NCI-H1694 (cell line): ENCODE measurements around the gene ELOVL5.
"Not testable (repeated sequence)": the region's sequence is repeated elsewhere in the genome, so short reads cannot be mapped to it uniquely, and the experiment has no call there.

Source experiments
- DNase-seq: peaks from one replicate; lab custom pipeline; 2025; lab: John Stamatoyannopoulos, UW

ELOVL5 gene

GRCh38 chr6:53328375-53328774 lies 20.4 kb downstream of the ELOVL5 start:
- DNase-seq = no peak

- no peak for DNase-seq
Observed at GRCh38 chr6:53327017-53327395, 21.7 kb downstream of the ELOVL5 start.

- DNase-seq = no peak
Observed at GRCh38 chr6:53326372-53327016, 22.3 kb downstream of the ELOVL5 start.

- DNase-seq = no peak
Observed at GRCh38 chr6:53325785-53326184, 23.0 kb downstream of the ELOVL5 start.

DNA sequence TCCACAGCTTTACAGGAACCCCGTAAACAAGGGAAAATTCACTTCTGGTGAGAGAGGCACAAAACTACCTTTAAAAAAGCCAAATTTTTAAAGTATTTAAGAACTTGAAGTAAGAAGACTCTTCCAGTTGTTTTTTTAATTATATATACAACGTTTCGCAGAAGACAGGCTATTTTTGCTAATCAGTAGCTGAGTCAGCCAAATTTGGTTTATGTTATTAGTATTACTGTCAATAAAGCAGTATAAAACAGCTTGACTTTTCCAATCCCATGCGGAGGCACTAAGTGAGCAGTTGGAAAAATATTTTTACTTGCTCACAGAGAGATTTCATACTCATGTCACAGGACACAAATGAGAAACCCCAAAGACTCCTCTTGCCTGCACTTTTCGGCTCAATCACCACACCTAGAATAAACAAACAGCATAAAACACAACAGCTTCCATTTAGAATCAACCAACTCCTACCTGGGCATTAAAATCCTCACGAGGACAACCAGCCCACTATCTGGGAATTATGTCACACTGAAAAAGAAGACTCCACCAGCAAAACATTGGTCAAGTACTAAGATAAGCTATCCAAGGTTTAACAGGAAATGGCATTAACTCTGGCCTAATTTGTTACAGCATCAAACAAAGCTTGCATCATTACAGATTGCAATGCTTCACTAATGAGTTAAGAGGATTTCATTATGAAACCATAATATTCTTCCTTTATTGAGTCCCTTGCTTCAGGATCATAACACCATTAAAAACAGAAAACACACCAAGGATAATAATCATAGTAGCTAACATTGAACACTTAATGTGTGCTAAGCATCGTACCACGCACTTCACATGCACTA lies 26.3 kb downstream of the ELOVL5 start:
- DNase-seq = no peak

GRCh38 chr6:53321701-53322100 lies 27.0 kb downstream of the ELOVL5 start:
- no peak for DNase-seq

DNA sequence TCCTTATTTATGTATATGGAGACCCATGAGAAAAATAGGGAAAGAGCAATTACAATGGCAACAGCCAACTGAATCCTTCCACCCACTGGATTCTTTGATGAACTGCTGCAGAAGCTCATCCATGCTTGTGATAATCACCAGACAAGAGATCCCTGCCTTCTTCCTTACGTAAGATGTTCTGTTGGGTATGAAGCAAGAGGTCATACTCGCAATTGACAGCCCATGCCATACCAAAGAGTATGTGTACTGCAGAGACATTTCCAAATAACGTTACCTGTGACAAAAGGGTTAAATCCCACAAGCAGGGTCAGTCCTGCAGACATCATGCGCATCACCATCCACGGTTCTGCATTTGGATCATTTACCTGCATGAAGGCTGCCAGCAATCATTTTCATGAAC lies 27.8 kb downstream of the ELOVL5 start:
- no peak for DNase-seq

GRCh38 chr6:53318429-53318828 lies 30.3 kb downstream of the ELOVL5 start:
- DNase-seq = no peak

DNA sequence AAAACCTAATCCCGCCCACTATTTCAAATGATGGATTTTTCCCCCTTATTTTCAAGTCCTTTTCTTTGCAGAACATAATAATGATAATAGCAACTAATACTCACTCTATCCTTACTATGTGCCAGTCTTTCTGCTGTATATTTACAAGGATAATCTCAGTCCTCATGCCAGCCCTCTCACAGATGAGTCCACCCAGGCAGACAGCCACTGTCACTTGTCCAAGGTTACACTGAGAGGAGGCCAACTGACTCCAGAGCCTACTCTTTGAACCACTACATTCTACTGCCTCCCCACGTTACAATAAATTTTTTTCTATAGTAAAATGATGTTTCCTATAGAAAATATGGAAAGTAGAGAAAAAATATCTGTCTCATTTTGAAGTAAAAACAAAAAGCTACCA lies 30.9 kb downstream of the ELOVL5 start:
- DNase-seq = no peak

DNA sequence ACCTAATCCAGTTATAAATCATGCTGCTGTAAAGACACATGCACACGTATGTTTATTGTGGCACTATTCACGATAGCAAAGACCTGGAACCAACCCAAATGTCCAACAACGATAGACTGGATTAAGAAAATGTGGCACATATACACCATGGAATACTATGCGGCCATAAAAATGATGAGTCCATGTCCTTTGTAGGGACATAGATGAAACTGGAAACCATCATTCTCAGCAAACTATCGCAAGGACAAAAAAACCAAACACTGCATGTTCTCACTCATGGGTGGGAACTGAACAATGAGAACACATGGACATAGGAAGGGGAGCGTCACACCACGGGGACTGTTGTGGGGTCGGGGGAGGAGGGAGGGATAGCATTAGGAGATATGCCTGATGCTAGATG lies 31.5 kb downstream of the ELOVL5 start:
- not testable (repeated sequence) for DNase-seq

GRCh38 chr6:53316142-53316541 lies 32.6 kb downstream of the ELOVL5 start:
- no peak for DNase-seq

GRCh38 chr6:53315086-53315724 lies 33.5 kb downstream of the ELOVL5 start:
- DNase-seq = no peak

- DNase-seq = no peak
Observed at GRCh38 chr6:53313784-53314400, 34.9 kb downstream of the ELOVL5 start.

DNA sequence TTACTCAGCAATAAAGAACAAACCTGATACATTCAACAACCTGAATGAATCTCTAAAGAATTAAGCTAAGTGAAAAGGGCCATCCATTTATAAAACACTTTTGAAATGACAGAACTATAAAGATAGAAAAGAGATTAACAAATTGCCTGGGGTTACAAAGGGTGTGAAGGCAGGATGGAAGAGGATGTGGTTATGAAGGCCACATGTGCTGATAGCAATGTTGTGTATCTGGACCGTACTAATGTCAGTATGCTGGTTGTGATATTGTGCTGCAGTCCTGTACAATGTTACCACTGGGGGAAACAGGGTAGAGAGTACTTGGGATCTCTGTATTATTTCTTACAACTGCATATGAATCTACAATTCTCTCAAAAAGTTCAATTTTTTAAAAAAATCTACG lies 36.4 kb downstream of the ELOVL5 start:
- no peak for DNase-seq

- DNase-seq = no peak
Observed at GRCh38 chr6:53311586-53311935, 37.2 kb downstream of the ELOVL5 start.

DNA sequence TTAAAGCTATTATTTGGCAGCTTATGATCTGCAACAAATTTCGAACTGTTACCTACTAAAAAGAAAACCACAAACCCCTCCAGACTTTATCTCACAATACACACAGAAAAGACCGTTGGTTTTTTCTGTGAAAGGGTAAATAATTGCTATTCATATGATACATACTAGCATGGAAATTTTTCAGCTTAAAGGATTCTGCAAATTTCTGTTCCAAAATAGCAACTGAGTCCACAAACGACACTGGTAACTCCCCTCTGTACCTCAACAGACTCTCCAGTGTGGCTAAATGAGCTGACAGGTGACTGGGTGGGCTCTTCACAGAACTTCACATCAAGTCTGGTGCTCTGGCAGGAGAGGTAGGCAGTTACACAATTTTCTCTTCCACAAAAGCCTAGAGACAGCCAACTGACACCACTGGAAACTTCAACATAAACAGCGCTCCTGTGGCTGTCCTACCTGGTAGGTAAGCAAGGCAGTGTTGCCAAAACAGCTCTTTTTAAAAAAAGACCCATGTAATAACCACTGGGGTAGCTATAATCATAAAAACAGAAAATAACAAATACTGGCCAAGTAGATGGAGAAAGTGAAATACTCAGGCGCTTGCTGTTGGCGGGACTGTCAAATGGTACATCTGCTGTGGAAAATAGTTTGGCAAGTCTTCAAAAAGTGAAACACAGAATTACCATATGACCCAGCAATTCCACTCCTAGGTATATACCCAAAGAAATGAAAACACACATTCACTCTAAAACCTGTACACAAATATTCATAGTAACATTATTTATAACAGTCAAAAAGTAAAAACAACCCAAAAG lies 37.8 kb downstream of the ELOVL5 start:
- no peak for DNase-seq

DNA sequence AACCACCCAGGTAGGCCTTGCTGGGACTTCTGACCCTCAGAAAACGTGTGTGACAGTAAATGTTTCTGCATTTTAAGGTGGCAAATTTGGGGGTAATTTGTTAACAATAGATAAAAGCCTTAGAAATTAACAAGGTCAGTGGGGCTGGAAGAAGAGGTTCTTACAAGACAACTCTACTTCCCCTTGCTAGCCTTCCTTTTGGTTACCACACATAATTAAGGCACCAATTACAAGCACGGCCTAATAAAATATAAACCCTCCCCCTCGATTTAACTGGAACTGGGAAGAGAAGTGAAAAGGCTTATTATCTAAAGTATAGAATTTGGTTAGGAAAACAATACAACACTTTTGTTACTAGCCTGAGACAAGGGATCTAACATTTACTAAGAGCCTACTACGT lies 38.8 kb downstream of the ELOVL5 start:
- DNase-seq = no peak

DNA sequence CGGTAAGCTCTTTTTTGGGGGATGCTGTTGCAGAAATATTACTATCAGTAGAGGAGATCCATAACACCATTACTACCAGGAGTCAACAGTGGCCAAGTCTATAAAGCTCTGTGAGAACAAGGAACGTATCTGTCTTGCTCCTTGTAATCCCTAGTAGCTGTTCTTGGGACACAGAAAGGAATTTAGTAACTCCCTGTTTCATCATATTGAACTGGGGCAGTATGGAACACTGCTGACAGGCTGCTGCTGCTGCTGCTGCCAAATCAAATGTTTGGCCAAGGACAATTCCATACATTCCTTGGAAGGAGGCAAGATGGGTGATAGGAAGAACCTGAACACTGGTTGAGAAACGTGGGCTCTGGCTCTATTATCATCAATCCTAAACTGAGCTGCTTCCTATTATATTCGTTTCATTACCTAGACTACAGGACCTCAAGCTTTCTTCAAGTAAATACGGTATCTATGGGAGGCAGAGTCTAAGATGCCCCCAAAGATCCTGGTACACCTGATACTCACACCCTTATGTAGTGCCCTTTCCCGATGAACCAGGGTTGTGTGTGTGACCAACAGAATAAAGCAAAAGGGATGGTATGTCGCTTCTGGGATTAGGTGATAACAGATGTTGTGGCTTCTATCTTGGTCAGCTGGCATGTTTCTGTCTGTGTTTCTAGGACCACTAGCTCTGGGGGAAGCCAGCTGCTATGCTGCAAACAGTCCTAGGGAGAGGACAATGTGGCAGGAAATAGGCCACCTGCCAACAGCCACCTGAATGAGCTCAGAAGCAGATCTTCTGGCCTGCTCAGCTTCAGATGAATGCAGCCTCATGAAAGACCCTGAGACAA lies 39.5 kb downstream of the ELOVL5 start:
- no peak for DNase-seq

- no peak for DNase-seq
Observed at GRCh38 chr6:53306819-53307347, 41.9 kb downstream of the ELOVL5 start.

DNA sequence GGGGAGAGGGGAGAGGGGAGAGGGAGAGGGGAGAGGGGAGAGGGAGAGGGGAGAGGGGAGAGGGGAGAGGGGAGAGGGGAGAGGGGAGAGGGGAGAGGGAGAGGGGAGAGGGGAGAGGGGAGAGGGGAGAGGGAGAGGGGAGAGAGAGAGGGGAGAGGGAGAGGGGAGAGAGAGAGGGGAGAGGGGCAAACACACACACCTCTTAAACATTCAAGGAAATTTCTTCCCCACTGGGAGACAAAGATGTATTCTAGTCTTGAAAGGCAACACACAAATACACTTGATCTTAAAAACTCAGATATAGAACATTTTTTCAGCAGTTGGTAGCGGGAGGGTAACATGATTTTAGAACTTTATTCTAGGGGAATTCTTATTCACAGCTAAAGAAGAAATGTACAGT lies 42.5 kb downstream of the ELOVL5 start:
- not testable (repeated sequence) for DNase-seq

- DNase-seq = not testable (repeated sequence)
Observed at GRCh38 chr6:53305506-53306005, 43.2 kb downstream of the ELOVL5 start.
